Peyer's patch (tissue), 4 donors: ENCODE results near the gene SCUBE1. TPM values are rescaled to one million over a fixed set of nuclear protein-coding genes. Genes with fewer than 3 reads are reported as not detected.
A peak's percentile ranks its signal among the peaks of the same experiment; 100 is the strongest.

Experiments
- DNase-seq, 3 donors: peaks; one replicate each; pipeline ENCODE4 v3.0.0-alpha.2; 2017 to 2019
- H3K27ac ChIP-seq, 4 donors: fragments of 200-600 bp; sonication (generic); one replicate each; pipeline ENCODE4 v1.5.1; 2016 to 2019
- H3K27me3 ChIP-seq, 2 donors: fragments of 200-600 bp; sonication (generic); one replicate each; pipeline ENCODE4 v1.5.1; 2019
- H3K36me3 ChIP-seq, 3 donors: fragments of 200-600 bp; sonication (generic); one replicate each; pipeline ENCODE4 v1.5.1; 2016 to 2019
- H3K4me1 ChIP-seq, 4 donors: fragments of 200-600 bp; sonication (generic); one replicate each; pipeline ENCODE4 v1.5.1; 2016 to 2019
- H3K4me3 ChIP-seq, 4 donors: fragments of 200-600 bp; sonication (generic); 1 replicate in 3 of 4; 2 replicates in 1 of 4; pipeline ENCODE4 v1.5.1; 2016 to 2019; ENCODE audit warnings: mild to moderate bottlenecking in 1 of 4
- H3K9me3 ChIP-seq, 4 donors: fragments of 200-600 bp; sonication (generic); one replicate each; pipeline ENCODE4 v1.5.1; 2016 to 2019; ENCODE audit warnings: mild to moderate bottlenecking in 1 of 4
- POLR2A ChIP-seq, 2 donors: fragments of 450-650 bp; IDR thresholded peaks; one replicate each; pipeline ENCODE4 v1.5.1; 2017; ENCODE audit warnings: antibody characterized with exemption in 2 of 2, mild to moderate bottlenecking in 2 of 2, moderate library complexity in 2 of 2
- total RNA-seq, 4 donors: library from RNA; depleted of rRNA; stranded (reverse); fragments of >200 nt; gene quantifications; one replicate each; pipeline ENCODE4 v1.1.0, GENCODE V29; 2016
- TF ChIP-seq, protein P1 (sequence below), 6 experiments: fragments of 450-650 bp in 4 of 6; fragments of 200-600 bp in 2 of 6; sonication (generic) in 1 of 6; IDR thresholded peaks; one replicate each; pipeline ENCODE4 v1.5.1; 2017 to 2019; ENCODE audit warnings: antibody characterized with exemption in 6 of 6, mild to moderate bottlenecking in 3 of 6, moderate library complexity in 1 of 6

The SCUBE1 gene
- total RNA-seq, 4 donors from 2014 or later = 1.6 to 47.9 (median 7.9) TPM

- DNase-seq = no peak
- H3K4me3 ChIP-seq = no peak overlapping the region
- H3K9me3 ChIP-seq = no peaks in the 10 kb centered on the region
- TF ChIP-seq POLR2A (IDR thresholded peaks at IDR 0.05) = no peak
- TF ChIP-seq, protein P1, sequence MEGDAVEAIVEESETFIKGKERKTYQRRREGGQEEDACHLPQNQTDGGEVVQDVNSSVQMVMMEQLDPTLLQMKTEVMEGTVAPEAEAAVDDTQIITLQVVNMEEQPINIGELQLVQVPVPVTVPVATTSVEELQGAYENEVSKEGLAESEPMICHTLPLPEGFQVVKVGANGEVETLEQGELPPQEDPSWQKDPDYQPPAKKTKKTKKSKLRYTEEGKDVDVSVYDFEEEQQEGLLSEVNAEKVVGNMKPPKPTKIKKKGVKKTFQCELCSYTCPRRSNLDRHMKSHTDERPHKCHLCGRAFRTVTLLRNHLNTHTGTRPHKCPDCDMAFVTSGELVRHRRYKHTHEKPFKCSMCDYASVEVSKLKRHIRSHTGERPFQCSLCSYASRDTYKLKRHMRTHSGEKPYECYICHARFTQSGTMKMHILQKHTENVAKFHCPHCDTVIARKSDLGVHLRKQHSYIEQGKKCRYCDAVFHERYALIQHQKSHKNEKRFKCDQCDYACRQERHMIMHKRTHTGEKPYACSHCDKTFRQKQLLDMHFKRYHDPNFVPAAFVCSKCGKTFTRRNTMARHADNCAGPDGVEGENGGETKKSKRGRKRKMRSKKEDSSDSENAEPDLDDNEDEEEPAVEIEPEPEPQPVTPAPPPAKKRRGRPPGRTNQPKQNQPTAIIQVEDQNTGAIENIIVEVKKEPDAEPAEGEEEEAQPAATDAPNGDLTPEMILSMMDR (IDR thresholded peaks at IDR 0.05) = no peak
- no peaks in the 10 kb centered on the region for H3K27me3 ChIP-seq
- no peak overlapping the region for H3K27ac ChIP-seq
- no peaks in the 10 kb centered on the region for H3K36me3 ChIP-seq
- H3K4me1 ChIP-seq = peaks cover 0 to 42% (median 11%) of the 10 kb centered on the region in 4 donors
These were observed 189.3 kb downstream of the SCUBE1 start for GRCh38 chr22:43153899-43154298.

- Histone ChIP-seq H3K27me3 (no peaks in the 10 kb centered on the region), H3K36me3 (no peaks in the 10 kb centered on the region), H3K4me3 (peak overlapping the region; percentile 53 to 97 (median 92)), H3K4me1 (peaks cover 0 to 28% (median 11%) of the 10 kb centered on the region in 4 donors), H3K9me3 (no peaks in the 10 kb centered on the region), H3K27ac (peak overlapping the region; percentile 77 to 92 (median 84))
- DNase-seq = peak; percentile 65 to 89 (median 89)
- peak; percentile 3 to 69 for TF ChIP-seq POLR2A (IDR thresholded peaks at IDR 0.05)
- TF ChIP-seq, protein P1 (IDR thresholded peaks at IDR 0.05) = no peak
These were observed 190.7 kb downstream of the SCUBE1 start for GRCh38 chr22:43152357-43153071.

- no peaks in the 10 kb centered on the region for H3K9me3 ChIP-seq
- no peaks in the 10 kb centered on the region for H3K36me3 ChIP-seq
- peak overlapping the region; percentile 77 to 92 (median 84) for H3K27ac ChIP-seq
- H3K27me3 ChIP-seq = no peaks in the 10 kb centered on the region
- peaks cover 0 to 23% (median 11%) of the 10 kb centered on the region in 4 donors for H3K4me1 ChIP-seq
- peak overlapping the region; percentile 53 to 97 (median 92) for H3K4me3 ChIP-seq
- TF ChIP-seq, protein P1 (IDR thresholded peaks at IDR 0.05) = no peak
- peak in 1 of 2 donors; percentile 35 for TF ChIP-seq POLR2A (IDR thresholded peaks at IDR 0.05)
- no peak for DNase-seq
These were observed 191.2 kb downstream of the SCUBE1 start for GRCh38 chr22:43152003-43152356.

GRCh38 chr22:43151251-43152002 is 191.7 kb downstream of the SCUBE1 start, which contains the start of gene TSPO:
TSPO (plus strand) TSS chr22:43151559; CDS start chr22:43159239, 7,680 bp downstream.
- peaks cover 0 to 21% (median 9%) of the 10 kb centered on the region in 4 donors for H3K4me1 ChIP-seq
- H3K9me3 ChIP-seq = no peaks in the 10 kb centered on the region
- peak; percentile 66 to 91 (median 85) for DNase-seq
- peak within 1 kb of the TSS; percentile 77 to 92 (median 84) for H3K27ac ChIP-seq
- no peaks in the 10 kb centered on the region for H3K27me3 ChIP-seq
- TF ChIP-seq, protein P1 (IDR thresholded peaks at IDR 0.05) = peak in 1 of 6 experiments; percentile 4
- TF ChIP-seq POLR2A (IDR thresholded peaks at IDR 0.05) = peak in 1 of 2 donors; percentile 65
- H3K4me3 ChIP-seq = peak within 1 kb of the TSS; percentile 53 to 97 (median 92)
- no peaks in the 10 kb centered on the region for H3K36me3 ChIP-seq

- H3K36me3 ChIP-seq = no peaks in the 10 kb centered on the region
- H3K27me3 ChIP-seq = no peaks in the 10 kb centered on the region
- H3K27ac ChIP-seq = peak overlapping the region; percentile 77 to 92 (median 84)
- H3K4me3 ChIP-seq = peak overlapping the region; percentile 53 to 97 (median 92)
- H3K4me1 ChIP-seq = peaks cover 0 to 21% (median 8%) of the 10 kb centered on the region in 4 donors
- H3K9me3 ChIP-seq = no peaks in the 10 kb centered on the region
- DNase-seq = no peak
- TF ChIP-seq, protein P1 (IDR thresholded peaks at IDR 0.05) = no peak
- no peak for TF ChIP-seq POLR2A (IDR thresholded peaks at IDR 0.05)
These were observed 192.4 kb downstream of the SCUBE1 start for GRCh38 chr22:43150731-43151206.
